Spleen (tissue), 11 donors: ENCODE results near the gene SRPK1. TPM values are rescaled to one million over a fixed set of nuclear protein-coding genes. Genes with fewer than 3 reads are reported as not detected.
"Not testable (repeated sequence)": the region's sequence is repeated elsewhere in the genome, so short reads cannot be mapped to it uniquely, and the experiment has no call there.

Experiments used
- DNase-seq: peaks from one replicate; pipeline ENCODE4 v3.0.0-alpha.2; 2020
- H3K27ac ChIP-seq, 8 donors: fragments of 200-600 bp; sonication (generic) in 7 of 8; 1 replicate in 4 of 8; 2 replicates in 4 of 8; pipeline versions ENCODE4 v1.5.0 to v1.8.0; 2016 to 2021; ENCODE audit warnings: inconsistent platforms in 4 of 8, mild to moderate bottlenecking in 4 of 8, moderate library complexity in 1 of 8
- H3K27me3 ChIP-seq, 7 donors: fragments of 200-600 bp; sonication (generic) in 6 of 7; replicated peaks in 1 of 7; 1 replicate in 4 of 7; 2 replicates in 3 of 7; pipeline versions ENCODE4 v1.5.0 to v1.8.0; 2016 to 2021; ENCODE audit warnings: inconsistent platforms in 3 of 7, mild to moderate bottlenecking in 1 of 7
- H3K36me3 ChIP-seq, 6 donors: fragments of 200-600 bp; sonication (generic) in 5 of 6; 1 replicate in 4 of 6; 2 replicates in 2 of 6; pipeline versions ENCODE4 v1.5.0 to v1.8.0; 2016 to 2021; ENCODE audit warnings: inconsistent platforms in 2 of 6
- H3K4me1 ChIP-seq, 6 donors: fragments of 200-600 bp; sonication (generic) in 5 of 6; 1 replicate in 3 of 6; 2 replicates in 3 of 6; pipeline versions ENCODE4 v1.5.0 to v1.8.0; 2016 to 2021; ENCODE audit warnings: inconsistent platforms in 3 of 6
- H3K4me3 ChIP-seq, 8 donors: fragments of 200-600 bp; sonication (generic) in 7 of 8; 1 replicate in 4 of 8; 2 replicates in 4 of 8; pipeline versions ENCODE4 v1.5.0 to v1.8.0; 2016 to 2021; ENCODE audit warnings: inconsistent platforms in 4 of 8, mild to moderate bottlenecking in 4 of 8, moderate library complexity in 2 of 8
- H3K9me3 ChIP-seq, 8 donors: fragments of 200-600 bp; sonication (generic) in 7 of 8; 1 replicate in 4 of 8; 2 replicates in 4 of 8; pipeline versions ENCODE4 v1.5.0 to v1.8.0; 2016 to 2021; ENCODE audit warnings: inconsistent platforms in 4 of 8
- POLR2A ChIP-seq, 3 donors: fragments of 450-650 bp; IDR thresholded peaks; one replicate each; pipeline ENCODE4 v1.5.1; 2017; ENCODE audit warnings: antibody characterized with exemption in 3 of 3, mild to moderate bottlenecking in 1 of 3
- POLR2AphosphoS5 ChIP-seq, 3 donors: sonication (generic); formaldehyde crosslinking; IDR thresholded peaks; one replicate each; pipeline ENCODE4 v1.5.1; 2017; ENCODE audit warnings: antibody characterized with exemption in 3 of 3
- WGBS, 5 donors: extraction: QIAGEN DNeasy Blood & Tissue Kit in 3 of 5; methylation state at CpG; one replicate each; pipeline versions ENCODE4 v1.1.5 to v1.1.7; 2013 to 2018; 5-methylcytosine and 5-hydroxymethylcytosine counted together
- intact Hi-C: fragments of 100-400 bp; cut with DNase I; formaldehyde crosslinking; loops from one replicate; pipeline ENCODE4 v1.15.0; 2023; ENCODE audit warnings: low total_unique reads
- polyA plus RNA-seq, 3 donors: library from polyadenylated mRNA; stranded (reverse); fragments of 200-250 nt; gene quantifications; one replicate each; pipeline ENCODE4 v1.2.1, GENCODE V29; 2013
- total RNA-seq, 7 donors: library from RNA; depleted of rRNA in 3 of 7; stranded (reverse); fragments of >200 nt in 3 of 7; fragmentation: NEBNext Ultra II Directional in 4 of 7; extraction: Animal tissue kit (Norgen Biotek cat#: 25700) in 4 of 7; gene quantifications; one replicate each; pipeline versions ENCODE4 v1.1.0 to v1.2.1, GENCODE V29; 2016 to 2021
- TF ChIP-seq, protein P1 (sequence below), 11 experiments: fragments of 200-600 bp in 7 of 11; fragments of 450-650 bp in 4 of 11; sonication (generic) in 4 of 11; IDR thresholded peaks in 8 of 11; conservative IDR thresholded peaks in 3 of 11; 1 replicate in 7 of 11; 2 replicates in 4 of 11; pipeline versions ENCODE4 v1.4.0 to v1.8.0; 2016 to 2021; ENCODE audit warnings: antibody characterized with exemption in 11 of 11, inconsistent platforms in 4 of 11, mild to moderate bottlenecking in 1 of 11
- donor health status: healthy with polysubstance abuse.
- donor health status: DM: no; HTN: no; CAD: no; lungs with moderate emphysema.
- donor health status: DM: no; HTN: no; CAD: no.
- donor health status: Bipolar disorder and iron deficiency.
- donor health status: healthy.
- donor health status: DM: no; HTN: no; CAD: no.
- donor health status: DM: yes; HTN: yes; CAD: no.

Gene SRPK1
- total and polyA plus RNA-seq, 10 donors, result 8.8 to 140 (median 57.8) TPM

DNA sequence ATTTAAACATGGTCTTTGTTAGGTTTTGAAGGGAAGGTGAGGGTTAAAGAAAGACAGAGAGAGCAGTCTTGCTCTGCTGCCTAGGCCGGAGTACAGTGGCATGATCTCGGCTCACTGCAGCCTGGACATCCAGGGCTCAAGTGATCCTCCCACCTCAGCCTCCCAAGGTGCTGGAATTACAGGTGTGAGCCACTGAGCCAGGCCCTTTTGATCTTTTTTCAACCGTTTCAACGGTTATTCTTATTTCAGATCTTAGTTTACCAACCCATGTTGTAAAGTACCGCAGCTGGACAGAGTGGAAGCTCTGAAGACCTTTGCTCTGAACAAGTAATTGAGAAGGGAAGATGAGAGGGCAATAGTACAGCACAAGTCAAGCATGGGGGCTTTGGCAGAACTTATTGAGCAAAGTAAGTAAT, 1.2 kb upstream of the SRPK1 start:
- WGBS, 5 donors, result 82 to 98% (median 91%) methylated on average over 5 of the region's 5 CpGs
- no peak for DNase-seq
- H3K9me3 ChIP-seq, result no peaks in the 10 kb centered on the region
- TF ChIP-seq, protein P1, sequence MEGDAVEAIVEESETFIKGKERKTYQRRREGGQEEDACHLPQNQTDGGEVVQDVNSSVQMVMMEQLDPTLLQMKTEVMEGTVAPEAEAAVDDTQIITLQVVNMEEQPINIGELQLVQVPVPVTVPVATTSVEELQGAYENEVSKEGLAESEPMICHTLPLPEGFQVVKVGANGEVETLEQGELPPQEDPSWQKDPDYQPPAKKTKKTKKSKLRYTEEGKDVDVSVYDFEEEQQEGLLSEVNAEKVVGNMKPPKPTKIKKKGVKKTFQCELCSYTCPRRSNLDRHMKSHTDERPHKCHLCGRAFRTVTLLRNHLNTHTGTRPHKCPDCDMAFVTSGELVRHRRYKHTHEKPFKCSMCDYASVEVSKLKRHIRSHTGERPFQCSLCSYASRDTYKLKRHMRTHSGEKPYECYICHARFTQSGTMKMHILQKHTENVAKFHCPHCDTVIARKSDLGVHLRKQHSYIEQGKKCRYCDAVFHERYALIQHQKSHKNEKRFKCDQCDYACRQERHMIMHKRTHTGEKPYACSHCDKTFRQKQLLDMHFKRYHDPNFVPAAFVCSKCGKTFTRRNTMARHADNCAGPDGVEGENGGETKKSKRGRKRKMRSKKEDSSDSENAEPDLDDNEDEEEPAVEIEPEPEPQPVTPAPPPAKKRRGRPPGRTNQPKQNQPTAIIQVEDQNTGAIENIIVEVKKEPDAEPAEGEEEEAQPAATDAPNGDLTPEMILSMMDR (IDR thresholded peaks at IDR 0.05 in 8 of 11, conservative IDR thresholded peaks at IDR 0.05 in 3 of 11), result no peak
- no peak for TF ChIP-seq POLR2A (IDR thresholded peaks at IDR 0.05)
- TF ChIP-seq POLR2AphosphoS5 (IDR thresholded peaks at IDR 0.05), result no peak
- no peaks in the 10 kb centered on the region for H3K27me3 ChIP-seq
- no peak overlapping the region for H3K27ac ChIP-seq
- H3K36me3 ChIP-seq, result peaks cover 0 to under 1% (median 0%) of the 10 kb centered on the region in 6 donors
- H3K4me1 ChIP-seq, result peaks cover 20 to 49% (median 36%) of the 10 kb centered on the region in 6 donors
- peak overlapping the region in 2 of 8 donors; percentile 85 to 95 for H3K4me3 ChIP-seq
- intact Hi-C loops, result no loop called here

DNA sequence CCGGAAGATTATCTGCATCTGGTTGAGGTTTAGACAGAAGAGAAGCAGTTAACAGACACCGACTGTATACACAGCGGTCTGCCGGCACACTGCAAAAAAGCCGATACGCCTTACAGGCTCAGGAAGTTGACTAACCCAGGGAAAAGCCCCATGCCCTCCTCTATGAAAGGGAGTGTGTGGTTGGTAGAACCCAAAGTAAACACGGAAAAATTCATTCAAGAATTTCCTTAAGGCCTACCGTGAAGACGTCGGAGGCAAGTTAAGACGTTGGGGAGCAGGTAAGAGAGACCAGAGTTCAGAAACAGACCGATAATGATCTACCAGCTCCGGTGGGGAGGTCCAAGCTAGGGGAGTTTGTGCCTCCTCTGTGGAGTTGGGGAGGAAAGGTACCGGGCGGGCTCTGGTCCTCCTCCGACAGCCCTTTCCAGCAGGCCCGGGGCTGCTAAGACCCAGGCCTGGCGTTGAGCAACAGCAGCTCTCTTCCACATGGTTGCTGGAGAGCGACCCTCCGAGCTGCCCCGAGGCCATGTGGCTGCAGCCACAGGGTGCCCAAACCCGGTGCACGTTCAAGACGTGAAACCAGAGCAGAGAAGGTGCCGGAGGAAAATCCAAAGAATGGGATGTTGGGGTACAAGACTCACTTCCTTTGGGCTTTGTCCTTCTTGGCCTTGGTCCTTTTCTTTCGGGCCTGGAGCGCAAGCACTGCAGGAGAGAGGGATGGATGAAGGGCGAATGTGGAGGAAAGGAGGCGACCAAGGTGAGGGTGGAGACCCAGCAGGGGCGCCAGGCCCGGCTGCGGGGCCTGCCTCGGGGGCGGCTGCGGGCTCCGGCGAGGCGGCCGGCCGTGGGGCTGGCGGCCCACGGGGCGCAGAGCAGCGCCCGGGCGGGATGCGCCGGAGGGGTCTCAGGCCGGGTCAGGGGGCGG, 809 bp downstream of the SRPK1 start:
- Histone ChIP-seq H3K4me1 (peaks cover 20 to 60% (median 42%) of the 10 kb centered on the region in 6 donors), H3K36me3 (peaks cover 0 to 21% (median 2%) of the 10 kb centered on the region in 6 donors), H3K4me3 (peak overlapping the region; percentile 82 to 95 (median 86)), H3K9me3 (no peaks in the 10 kb centered on the region), H3K27me3 (no peaks in the 10 kb centered on the region), H3K27ac (peak overlapping the region; percentile 4 to 97 (median 88))
- WGBS, 5 donors, result 0 to 1% (median 1%) methylated on average over 27 to 50 of the region's 50 CpGs
- TF ChIP-seq POLR2A (IDR thresholded peaks at IDR 0.05) (no peak), POLR2AphosphoS5 (IDR thresholded peaks at IDR 0.05) (no peak)
- TF ChIP-seq, protein P1 (IDR thresholded peaks at IDR 0.05 in 8 of 11, conservative IDR thresholded peaks at IDR 0.05 in 3 of 11), result no peak
- DNase-seq, result peak; percentile 82
- intact Hi-C loops, result no loop called here

DNA sequence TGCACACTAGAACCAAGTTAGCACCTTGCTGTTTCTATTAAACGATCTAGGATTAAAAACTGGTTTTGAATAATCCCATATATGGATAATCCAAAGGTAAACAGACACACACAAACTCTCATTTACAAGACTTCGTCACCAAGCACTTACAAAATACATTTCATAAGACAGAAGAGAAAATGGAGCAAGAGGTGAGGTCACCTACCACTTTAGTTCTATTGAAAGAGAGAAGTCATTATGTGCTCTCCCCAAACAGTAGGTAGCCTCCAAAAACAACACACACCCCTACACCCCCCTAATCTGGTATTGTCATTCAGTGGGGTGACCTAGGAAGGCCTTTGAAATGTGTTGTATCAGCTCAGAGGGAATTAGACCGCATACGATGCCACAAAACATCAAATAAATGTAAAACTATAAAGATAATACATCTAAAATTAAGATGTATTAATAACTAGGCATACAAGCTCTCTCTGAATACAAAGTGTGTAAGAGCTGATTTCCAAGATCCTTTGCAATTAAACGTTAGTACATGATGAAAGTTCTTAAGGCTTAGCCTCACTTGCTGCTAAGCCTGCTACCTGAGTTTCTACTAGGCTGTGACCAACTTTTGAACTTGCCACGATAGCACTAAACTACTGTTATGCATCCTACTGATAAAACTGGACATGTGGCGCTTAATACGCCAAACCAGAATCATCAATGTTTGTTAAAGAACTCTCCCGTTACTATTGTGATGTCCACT, 1.6 kb downstream of the SRPK1 start:
- TF ChIP-seq, protein P1 (IDR thresholded peaks at IDR 0.05 in 8 of 11, conservative IDR thresholded peaks at IDR 0.05 in 3 of 11), result no peak
- TF ChIP-seq POLR2A (IDR thresholded peaks at IDR 0.05) (no peak), POLR2AphosphoS5 (IDR thresholded peaks at IDR 0.05) (no peak)
- H3K4me1 ChIP-seq, result peaks cover 20 to 60% (median 42%) of the 10 kb centered on the region in 6 donors
- no peaks in the 10 kb centered on the region for H3K27me3 ChIP-seq
- peak overlapping the region; percentile 82 to 95 (median 86) for H3K4me3 ChIP-seq
- peak overlapping the region; percentile 4 to 97 (median 88) for H3K27ac ChIP-seq
- peaks cover 0 to 29% (median 9%) of the 10 kb centered on the region in 6 donors for H3K36me3 ChIP-seq
- no peaks in the 10 kb centered on the region for H3K9me3 ChIP-seq
- intact Hi-C loops, result no loop called here
- 18 to 28% (median 23%) methylated on average over 9 of the region's 9 CpGs for WGBS, 5 donors
- DNase-seq, result no peak

DNA sequence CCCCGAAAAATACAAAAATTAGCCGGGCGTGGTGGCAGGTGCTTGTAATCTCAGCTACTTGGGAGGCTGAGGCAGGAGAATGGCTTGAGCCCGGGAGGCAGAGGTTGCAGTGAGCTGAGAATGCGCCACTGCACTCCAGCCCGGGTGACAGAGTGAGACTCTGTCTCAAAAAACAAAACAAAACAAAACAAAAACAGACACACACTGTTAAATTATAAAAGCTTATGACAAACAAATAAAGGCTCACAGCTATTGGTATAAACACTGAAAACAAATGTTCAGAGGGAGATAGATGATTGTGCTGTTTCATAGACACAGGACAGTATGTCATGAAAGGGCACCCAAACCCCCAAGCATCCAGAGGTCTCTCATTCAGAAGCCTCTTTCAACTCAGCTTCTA, 4.0 kb downstream of the SRPK1 start:
- H3K36me3 ChIP-seq, result peaks cover 0 to 53% (median 23%) of the 10 kb centered on the region in 6 donors
- intact Hi-C loops, H3K4me3 ChIP-seq, DNase-seq, H3K9me3 ChIP-seq, H3K27me3 ChIP-seq: not testable (repeated sequence)
- WGBS, 5 donors, result 91 to 95% (median 93%) methylated on average over 6 of the region's 6 CpGs
- H3K27ac ChIP-seq, result peak overlapping the region in 2 of 8 donors; percentile 90 to 97
- H3K4me1 ChIP-seq, result peaks cover 17 to 62% (median 38%) of the 10 kb centered on the region in 6 donors
